CD4-positive, alpha-beta memory T cell (primary cell): Measurements from ENCODE around the gene ZFP91. TPM values are rescaled to one million over a fixed set of nuclear protein-coding genes. Genes with fewer than 3 reads are reported as not detected.
"Not testable (repeated sequence)": the region's sequence is repeated elsewhere in the genome, so short reads cannot be mapped to it uniquely, and the experiment has no call there.

Experiments
- CTCF ChIA-PET: fragments of 350-600 bp; sonication (Branson Sonifier 250); formaldehyde crosslinking; loops from one replicate; lab custom pipeline; 2021; ENCODE audit warnings: inconsistent platforms; ENCODE audit not compliant: partially characterized antibody; lab: Charles Lee
- POLR2A ChIA-PET: fragments of 350-600 bp; sonication (Branson Sonifier 250); formaldehyde crosslinking; loops from one replicate; lab custom pipeline; 2021; ENCODE audit not compliant: partially characterized antibody; lab: Charles Lee
- DNase-seq, 5 donors: peaks; one replicate each; pipeline versions ENCODE4 v3.0.0 to v3.0.0-alpha.2; 2020 to 2022; ENCODE audit warnings: mixed read lengths in 1 of 5
- H3K27ac ChIP-seq: one replicate; pipeline ENCODE4 v1.7.0; 2013; ENCODE audit warnings: low read depth, low read length
- H3K27me3 ChIP-seq: 2 replicates; pipeline ENCODE4 v1.7.0; 2013; ENCODE audit warnings: mild to moderate bottlenecking, low read length, moderate library complexity; ENCODE audit not compliant: insufficient read depth
- H3K36me3 ChIP-seq: 2 replicates; pipeline ENCODE4 v1.7.0; 2013; ENCODE audit warnings: mild to moderate bottlenecking, low read length, moderate library complexity; ENCODE audit not compliant: insufficient read depth
- H3K4me1 ChIP-seq: 2 replicates; pipeline ENCODE4 v1.7.0; 2013; ENCODE audit warnings: mild to moderate bottlenecking, low read length, moderate library complexity; ENCODE audit not compliant: insufficient read depth
- H3K4me3 ChIP-seq, 2 donors: one replicate each; pipeline ENCODE4 v1.7.0; 2013; ENCODE audit warnings: low read length in 2 of 2, mild to moderate bottlenecking in 1 of 2
- H3K9me3 ChIP-seq, 2 donors: one replicate each; pipeline ENCODE4 v1.7.0; 2013; ENCODE audit warnings: low read length in 2 of 2, control low read depth in 1 of 2; ENCODE audit not compliant: control insufficient read depth in 1 of 2
- H3K27ac Mint-ChIP-seq, 7 donors: one replicate each; pipeline ENCODE4 v1.8.0; 2020 to 2021; ENCODE audit warnings: mixed read lengths in 7 of 7, mild to moderate bottlenecking in 6 of 7, inconsistent platforms in 3 of 7, moderate library complexity in 3 of 7
- H3K27me3 Mint-ChIP-seq, 2 donors: one replicate each; pipeline ENCODE4 v1.8.0; 2020 to 2021; ENCODE audit warnings: mixed read lengths in 2 of 2
- H3K36me3 Mint-ChIP-seq, 2 donors: one replicate each; pipeline ENCODE4 v1.8.0; 2020 to 2021; ENCODE audit warnings: mixed read lengths in 2 of 2, inconsistent platforms in 1 of 2, mild to moderate bottlenecking in 1 of 2
- H3K4me1 Mint-ChIP-seq, 4 donors: one replicate each; pipeline ENCODE4 v1.8.0; 2020 to 2021; ENCODE audit warnings: mixed read lengths in 4 of 4, mild to moderate bottlenecking in 1 of 4
- H3K4me3 Mint-ChIP-seq, 8 donors: one replicate each; pipeline ENCODE4 v1.8.0; 2020 to 2021; ENCODE audit warnings: mixed read lengths in 8 of 8, mild to moderate bottlenecking in 7 of 8, moderate library complexity in 6 of 8, inconsistent platforms in 3 of 8
- H3K9me3 Mint-ChIP-seq, 8 donors: one replicate each; pipeline ENCODE4 v1.8.0; 2020 to 2021; ENCODE audit warnings: mixed read lengths in 8 of 8, mild to moderate bottlenecking in 5 of 8, inconsistent platforms in 3 of 8, moderate library complexity in 1 of 8
- intact Hi-C: fragments of 100-400 bp; cut with micrococcal nuclease; formaldehyde crosslinking; loops from one replicate; pipeline ENCODE4 v1.15.1; 2023
- polyA plus RNA-seq, 2 donors: library from polyadenylated mRNA; unstranded; fragments of 300-500 nt; fragmentation: Illumina TruSeq; gene quantifications; one replicate each; pipeline ENCODE4 v1.2.3, GENCODE V29; 2021
- total RNA-seq, 2 experiments: library from RNA; stranded (reverse); gene quantifications; one replicate each; pipeline ENCODE4 v1.2.3, GENCODE V29; 2021

ZFP91 gene
- total and polyA plus RNA-seq, 4 experiments from 2014 or later: 3.8 to 38.4 (median 22.7) TPM

- Mint-ChIP-seq H3K36me3 (peaks cover 30 to 56% of the 10 kb centered on the region in 2 donors), H3K27me3 (no peaks in the 10 kb centered on the region), H3K27ac (peak overlapping the region; percentile 38 to 79 (median 71)), H3K4me3 (peak overlapping the region in 3 of 8 donors; percentile 11 to 33 (median 28)), H3K9me3 (no peaks in the 10 kb centered on the region), H3K4me1 (peaks cover 48 to 78% (median 53%) of the 10 kb centered on the region in 4 donors)
- no peak for DNase-seq
- Histone ChIP-seq H3K27me3 (no peaks in the 10 kb centered on the region), H3K36me3 (peaks cover 12% of the 10 kb centered on the region), H3K4me1 (peaks cover 72% of the 10 kb centered on the region), H3K27ac (peak overlapping the region; percentile 15), H3K4me3 (no peak overlapping the region), H3K9me3 (no peaks in the 10 kb centered on the region)
- intact Hi-C loops: loop anchor here (2.0 to 10.0 kb wide), 2 partner anchors 15 to 53 kb away; no protein-coding TSS in a partner anchor
- ChIA-PET POLR2A (interaction anchor here (0.6 to 1.7 kb wide), 5 partner anchors 9 to 18 kb away, joined by 3 to 6 read pairs (median 4); no protein-coding TSS in a partner anchor), CTCF (interaction anchor here (0.9 to 9.4 kb wide), 4 partner anchors 17 to 37 kb away, joined by 4 to 187 read pairs (median 11); partner anchors contain the start of genes LPXN and ZFP91)
Measured at GRCh38 chr11:58561394-58562098, 17.3 kb upstream of the ZFP91 start.

DNA sequence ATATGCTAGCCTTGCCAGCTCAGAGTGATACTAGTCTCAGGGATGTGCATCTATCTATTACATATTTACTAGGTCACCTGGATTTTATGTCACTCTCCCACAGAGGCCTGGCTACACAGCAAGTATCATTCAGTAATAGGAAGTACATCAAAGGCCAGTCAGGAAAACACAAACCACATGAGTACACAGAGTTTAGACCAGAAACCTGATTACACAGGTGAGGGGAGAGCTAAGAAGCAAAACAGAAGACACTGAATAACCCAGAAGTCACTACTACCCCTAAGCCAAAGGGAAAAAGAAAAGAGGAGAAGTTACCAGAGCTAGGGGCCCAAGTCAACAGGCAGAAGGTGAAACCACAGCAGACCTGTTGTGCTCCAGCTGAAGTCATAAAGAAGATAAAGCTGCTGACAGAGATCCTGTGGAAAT lies 16.5 kb upstream of the ZFP91 start:
- H3K27ac Mint-ChIP-seq: peak overlapping the region; percentile 41 to 95 (median 85)
- H3K4me3 Mint-ChIP-seq: peak overlapping the region in 7 of 8 donors; percentile 41 to 76 (median 66)
- H3K27me3 Mint-ChIP-seq: no peaks in the 10 kb centered on the region
- POLR2A ChIA-PET: interaction anchor here (1.1 to 1.9 kb wide), 5 partner anchors 11 to 37 kb away, joined by 3 to 6 read pairs (median 5); no protein-coding TSS in a partner anchor
- Histone ChIP-seq H3K27ac (peak overlapping the region; percentile 15), H3K9me3 (no peaks in the 10 kb centered on the region), H3K27me3 (no peaks in the 10 kb centered on the region), H3K4me3 (no peak overlapping the region), H3K4me1 (peaks cover 72% of the 10 kb centered on the region), H3K36me3 (peaks cover 13% of the 10 kb centered on the region)
- CTCF ChIA-PET: interaction anchor here (3.4 to 9.4 kb wide), 2 partner anchors 16 to 38 kb away, joined by 17 to 187 read pairs; partner anchors contain the start of genes LPXN and ZFP91
- peaks cover 44 to 70% (median 48%) of the 10 kb centered on the region in 4 donors for H3K4me1 Mint-ChIP-seq
- DNase-seq: peak in 4 of 5 donors; percentile 14 to 32 (median 24)
- intact Hi-C loops: loop anchor here (2.0 to 10.0 kb wide), 2 partner anchors 14 to 52 kb away; no protein-coding TSS in a partner anchor
- no peaks in the 10 kb centered on the region for H3K9me3 Mint-ChIP-seq
- H3K36me3 Mint-ChIP-seq: peaks cover 25 to 51% of the 10 kb centered on the region in 2 donors

DNA sequence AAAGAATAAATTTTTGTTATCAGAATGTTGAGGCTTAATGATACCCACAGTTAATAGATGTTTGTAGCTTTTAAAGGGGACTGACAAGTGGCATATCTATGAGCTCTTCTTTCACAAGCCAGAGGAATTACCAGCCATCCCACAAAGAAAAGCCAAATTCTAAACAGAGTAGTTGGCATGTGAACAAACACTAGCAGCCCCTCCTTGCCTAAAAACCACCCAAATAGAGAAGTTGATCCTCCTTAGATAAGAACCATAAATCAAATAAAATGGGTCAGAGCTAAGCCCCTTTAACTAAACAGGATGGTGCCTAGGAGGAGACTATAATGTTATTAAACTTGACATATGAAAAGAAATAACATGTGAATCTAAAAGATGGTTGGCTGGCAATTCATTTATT lies 14.6 kb upstream of the ZFP91 start:
- H3K27me3 ChIP-seq: no peaks in the 10 kb centered on the region
- no peaks in the 10 kb centered on the region for H3K9me3 ChIP-seq
- no peak overlapping the region for H3K27ac ChIP-seq
- H3K4me1 ChIP-seq: peaks cover 82% of the 10 kb centered on the region
- intact Hi-C loops: loop anchor here (10.0 kb wide), 1 partner anchor 51 kb away; no protein-coding TSS in a partner anchor
- Mint-ChIP-seq H3K36me3 (peaks cover 38 to 62% of the 10 kb centered on the region in 2 donors), H3K27me3 (no peaks in the 10 kb centered on the region), H3K27ac (peak overlapping the region in 6 of 7 donors; percentile 5 to 92 (median 52)), H3K4me1 (peaks cover 52 to 77% (median 60%) of the 10 kb centered on the region in 4 donors), H3K4me3 (peak overlapping the region in 3 of 8 donors; percentile 11 to 52 (median 33)), H3K9me3 (no peaks in the 10 kb centered on the region)
- ChIA-PET CTCF (interaction anchor here (1.1 to 9.4 kb wide), 7 partner anchors 10 to 89 kb away, joined by 3 to 187 read pairs (median 5); partner anchors contain the start of genes LPXN and ZFP91), POLR2A (interaction anchor here (1.9 to 7.0 kb wide), 2 partner anchors 9 to 14 kb away, joined by 11 to 109 read pairs; partner anchors contain the start of genes LPXN and ZFP91)
- DNase-seq: peak in 1 of 5 donors; percentile 14
- no peak overlapping the region for H3K4me3 ChIP-seq
- peaks cover 21% of the 10 kb centered on the region for H3K36me3 ChIP-seq

- intact Hi-C loops: loop anchor here (1.0 to 10.0 kb wide), 4 partner anchors 11 to 107 kb away; partner anchors contain the start of gene ZFP91
- no peaks in the 10 kb centered on the region for H3K9me3 Mint-ChIP-seq
- ChIA-PET POLR2A (interaction anchor here (0.8 to 7.0 kb wide), 5 partner anchors 10 to 43 kb away, joined by 3 to 109 read pairs (median 7); partner anchors contain the start of genes LPXN and ZFP91), CTCF (interaction anchor here (0.6 to 9.4 kb wide), 45 partner anchors 8 to 1000 kb away, joined by 3 to 187 read pairs (median 6); partner anchors contain the start of genes LPXN, UBE2L6 and ZFP91)
- H3K36me3 Mint-ChIP-seq: peaks cover 47 to 50% of the 10 kb centered on the region in 2 donors
- H3K4me3 Mint-ChIP-seq: peak overlapping the region; percentile 7 to 84 (median 66)
- H3K9me3 ChIP-seq: no peaks in the 10 kb centered on the region
- H3K27me3 ChIP-seq: no peaks in the 10 kb centered on the region
- peak; percentile 72 to 79 (median 76) for DNase-seq
- no peaks in the 10 kb centered on the region for H3K27me3 Mint-ChIP-seq
- H3K27ac ChIP-seq: no peak overlapping the region
- H3K4me1 ChIP-seq: peaks cover 76% of the 10 kb centered on the region
- H3K4me1 Mint-ChIP-seq: peaks cover 41 to 63% (median 52%) of the 10 kb centered on the region in 4 donors
- H3K36me3 ChIP-seq: peaks cover 22% of the 10 kb centered on the region
- H3K27ac Mint-ChIP-seq: peak overlapping the region; percentile 64 to 93 (median 81)
- H3K4me3 ChIP-seq: no peak overlapping the region
Measured at GRCh38 chr11:58567889-58568512, 10.9 kb upstream of the ZFP91 start.

DNA sequence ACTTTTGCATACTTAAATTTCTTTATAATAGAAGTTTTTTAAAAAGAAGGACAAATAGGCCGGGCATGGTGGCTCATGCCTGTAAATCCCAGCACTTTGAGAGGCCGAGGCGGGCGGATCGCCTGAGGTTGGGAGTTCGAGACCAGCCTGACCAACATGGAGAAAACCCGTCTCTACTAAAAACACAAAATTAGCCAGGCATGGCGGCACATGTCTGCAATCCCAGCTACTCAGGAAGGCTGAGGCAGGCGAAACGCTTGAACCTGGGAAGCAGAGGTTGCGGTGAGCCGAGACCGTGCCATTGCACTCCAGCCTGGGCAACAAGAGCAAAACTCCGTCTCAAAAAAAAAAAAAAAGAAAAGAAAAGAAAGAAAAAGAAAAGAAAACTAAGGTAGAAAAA lies 6.0 kb upstream of the ZFP91 start:
- intact Hi-C loops: loop anchor here (5.0 to 10.0 kb wide), 2 partner anchors 532 to 1226 kb away; partner anchors contain the start of gene FAM111B
- H3K4me3 ChIP-seq: peak overlapping the region in 1 of 2 donors; percentile 96
- DNase-seq, H3K9me3 ChIP-seq, H3K27me3 ChIP-seq, H3K27me3 Mint-ChIP-seq, CTCF ChIA-PET, H3K9me3 Mint-ChIP-seq: not testable (repeated sequence)
- peaks cover 12% of the 10 kb centered on the region for H3K36me3 ChIP-seq
- peaks cover 33 to 52% of the 10 kb centered on the region in 2 donors for H3K36me3 Mint-ChIP-seq
- POLR2A ChIA-PET: interaction anchor here (0.6 to 1.8 kb wide), 11 partner anchors 8 to 570 kb away, joined by 3 to 11 read pairs (median 3); partner anchors contain the start of gene FAM111A
- H3K4me3 Mint-ChIP-seq: peak overlapping the region; percentile 92 to 99 (median 95)
- peaks cover 38 to 83% (median 63%) of the 10 kb centered on the region in 4 donors for H3K4me1 Mint-ChIP-seq
- H3K27ac ChIP-seq: peak overlapping the region; percentile 99
- peak overlapping the region; percentile 99 to 100 (median 100) for H3K27ac Mint-ChIP-seq
- peaks cover 73% of the 10 kb centered on the region for H3K4me1 ChIP-seq

GRCh38 chr11:58573451-58574104 lies 5.3 kb upstream of the ZFP91 start:
- ChIA-PET POLR2A (interaction anchor here (0.6 to 1.8 kb wide), 13 partner anchors 9 to 1006 kb away, joined by 3 to 11 read pairs (median 3); partner anchors contain the start of genes FAM111A and UBE2L6), CTCF (no interaction called here)
- Histone ChIP-seq H3K27ac (peak overlapping the region; percentile 99), H3K4me1 (peaks cover 66% of the 10 kb centered on the region), H3K36me3 (peaks cover 12% of the 10 kb centered on the region), H3K9me3 (no peaks in the 10 kb centered on the region), H3K27me3 (no peaks in the 10 kb centered on the region), H3K4me3 (peak overlapping the region; percentile 76 to 96)
- Mint-ChIP-seq H3K4me1 (peaks cover 33 to 83% (median 57%) of the 10 kb centered on the region in 4 donors), H3K9me3 (peaks cover 0 to 6% (median 0%) of the 10 kb centered on the region in 8 donors), H3K4me3 (peak overlapping the region; percentile 92 to 99 (median 95)), H3K36me3 (peaks cover 28 to 53% of the 10 kb centered on the region in 2 donors), H3K27me3 (peaks cover 0 to 3% of the 10 kb centered on the region in 2 donors), H3K27ac (peak overlapping the region; percentile 99 to 100 (median 100))
- peak; percentile 50 to 84 (median 58) for DNase-seq
- intact Hi-C loops: loop anchor here (5.0 to 10.0 kb wide), 2 partner anchors 531 to 1226 kb away; partner anchors contain the start of gene FAM111B
